Measurements from ENCODE around the gene CELSR1. TPM values are rescaled to one million over a fixed set of nuclear protein-coding genes. Genes with fewer than 3 reads are reported as not detected.

Gene CELSR1
- total and polyA plus RNA-seq, 8 donors, result 0.75 to 3.2 (median 1.2) TPM

GRCh38 chr22:46464296-46464695 is 73.1 kb downstream of the CELSR1 start:
- no peak for ATAC-seq
- Histone ChIP-seq H3K27me3 (no peaks in the 10 kb centered on the region), H3K4me1 (no peaks in the 10 kb centered on the region), H3K36me3 (no peaks in the 10 kb centered on the region), H3K9me3 (no peaks in the 10 kb centered on the region), H3K4me3 (no peak overlapping the region), H3K27ac (no peak overlapping the region)
- 91 to 96% methylated on average over 8 of the region's 8 CpGs for WGBS, 2 donors
- TF ChIP-seq, protein P1, sequence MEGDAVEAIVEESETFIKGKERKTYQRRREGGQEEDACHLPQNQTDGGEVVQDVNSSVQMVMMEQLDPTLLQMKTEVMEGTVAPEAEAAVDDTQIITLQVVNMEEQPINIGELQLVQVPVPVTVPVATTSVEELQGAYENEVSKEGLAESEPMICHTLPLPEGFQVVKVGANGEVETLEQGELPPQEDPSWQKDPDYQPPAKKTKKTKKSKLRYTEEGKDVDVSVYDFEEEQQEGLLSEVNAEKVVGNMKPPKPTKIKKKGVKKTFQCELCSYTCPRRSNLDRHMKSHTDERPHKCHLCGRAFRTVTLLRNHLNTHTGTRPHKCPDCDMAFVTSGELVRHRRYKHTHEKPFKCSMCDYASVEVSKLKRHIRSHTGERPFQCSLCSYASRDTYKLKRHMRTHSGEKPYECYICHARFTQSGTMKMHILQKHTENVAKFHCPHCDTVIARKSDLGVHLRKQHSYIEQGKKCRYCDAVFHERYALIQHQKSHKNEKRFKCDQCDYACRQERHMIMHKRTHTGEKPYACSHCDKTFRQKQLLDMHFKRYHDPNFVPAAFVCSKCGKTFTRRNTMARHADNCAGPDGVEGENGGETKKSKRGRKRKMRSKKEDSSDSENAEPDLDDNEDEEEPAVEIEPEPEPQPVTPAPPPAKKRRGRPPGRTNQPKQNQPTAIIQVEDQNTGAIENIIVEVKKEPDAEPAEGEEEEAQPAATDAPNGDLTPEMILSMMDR (IDR thresholded peaks at IDR 0.05), result no peak
- FAIRE-seq, result no peak
- no peak for DNase-seq
- intact Hi-C loops (cut with DNase I), result no loop called here

DNA sequence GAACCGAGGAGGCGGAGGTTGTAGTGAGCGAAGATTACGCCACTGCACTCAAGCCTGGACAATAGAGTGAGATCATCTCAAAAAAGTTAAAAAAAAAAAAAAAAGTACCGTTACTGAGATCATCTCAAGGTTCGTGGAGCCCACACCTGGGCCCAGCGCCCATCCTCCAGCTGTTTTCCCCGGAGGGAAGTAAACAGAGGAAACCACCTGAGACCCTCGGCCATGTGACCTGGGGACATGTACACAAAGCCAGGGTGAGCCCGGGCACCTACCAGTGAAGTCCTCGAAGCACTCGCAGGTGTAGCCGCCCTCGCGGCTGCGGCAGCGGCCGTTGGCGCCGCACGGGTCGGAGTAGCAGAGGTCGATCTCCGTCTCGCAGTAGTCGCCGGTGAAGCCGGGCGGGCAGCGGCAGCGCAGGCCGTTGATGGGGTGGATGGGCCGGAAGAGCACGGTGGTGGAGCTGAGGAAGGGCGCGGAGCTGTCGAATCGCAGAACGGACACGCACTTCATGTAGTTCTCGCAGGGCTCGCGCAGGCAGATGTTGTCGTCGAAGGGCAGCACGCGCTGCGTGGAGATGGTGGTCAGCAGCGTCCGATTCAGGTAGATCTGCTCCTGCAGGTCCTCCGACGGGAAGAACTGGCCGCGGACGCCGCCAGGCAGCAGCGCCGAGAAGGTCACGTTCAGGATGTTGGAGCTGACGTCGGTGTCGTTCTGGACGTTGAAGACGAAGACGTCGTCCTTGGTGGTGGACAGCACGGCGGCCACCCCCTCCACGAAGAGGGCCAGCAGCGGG is 73.8 kb downstream of the CELSR1 start:
- intact Hi-C loops (cut with DNase I), result no loop called here
- Histone ChIP-seq H3K9me3 (no peaks in the 10 kb centered on the region), H3K27me3 (no peaks in the 10 kb centered on the region), H3K27ac (no peak overlapping the region), H3K36me3 (no peaks in the 10 kb centered on the region), H3K4me3 (no peak overlapping the region), H3K4me1 (no peaks in the 10 kb centered on the region)
- TF ChIP-seq, protein P1 (IDR thresholded peaks at IDR 0.05), result no peak
- ATAC-seq (no peak), FAIRE-seq (no peak), DNase-seq (peak in 2 of 6 donors; percentile 18 to 39)
- WGBS, 2 donors, result 91 to 94% methylated on average over 70 of the region's 70 CpGs

DNA sequence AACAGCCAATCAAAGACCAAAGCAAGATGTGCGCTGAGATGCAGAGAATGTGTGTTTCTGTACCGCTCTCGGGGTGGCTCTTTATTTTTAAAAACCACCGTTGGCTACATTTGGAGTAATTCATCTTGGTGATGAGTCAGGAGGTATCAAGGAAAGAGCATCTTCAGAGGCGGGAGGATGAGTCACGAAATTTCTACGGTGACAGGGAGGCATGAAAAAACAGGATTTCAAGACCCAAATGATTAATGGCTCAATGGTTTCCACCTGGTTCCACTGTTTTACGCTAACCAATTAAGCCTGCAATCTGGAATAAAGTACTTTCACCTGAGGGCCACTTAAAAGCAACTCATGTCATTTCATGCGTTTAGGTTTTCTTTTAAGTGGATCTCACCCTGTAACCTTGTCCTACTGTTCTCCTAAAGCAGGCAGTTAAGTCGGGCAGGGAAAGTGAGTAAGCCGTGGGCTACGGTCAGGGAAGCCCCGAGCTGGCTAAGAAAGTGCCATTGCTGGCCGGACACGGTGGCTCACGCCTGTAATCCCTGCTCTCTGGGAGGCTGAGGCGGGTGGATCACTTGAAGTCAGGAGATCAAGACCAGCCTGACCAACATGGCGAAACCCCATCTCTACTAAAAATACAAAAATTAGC is 74.6 kb downstream of the CELSR1 start:
- no peak for ATAC-seq
- 79 to 88% methylated on average over 18 of the region's 18 CpGs for WGBS, 2 donors
- FAIRE-seq, result no peak
- no peaks in the 10 kb centered on the region for H3K36me3 ChIP-seq
- no peak overlapping the region for H3K27ac ChIP-seq
- no peak for DNase-seq
- intact Hi-C loops (cut with DNase I), result no loop called here
- H3K9me3 ChIP-seq, result no peaks in the 10 kb centered on the region
- H3K27me3 ChIP-seq, result no peaks in the 10 kb centered on the region
- H3K4me3 ChIP-seq, result no peak overlapping the region
- TF ChIP-seq, protein P1 (IDR thresholded peaks at IDR 0.05), result no peak
- no peaks in the 10 kb centered on the region for H3K4me1 ChIP-seq

DNA sequence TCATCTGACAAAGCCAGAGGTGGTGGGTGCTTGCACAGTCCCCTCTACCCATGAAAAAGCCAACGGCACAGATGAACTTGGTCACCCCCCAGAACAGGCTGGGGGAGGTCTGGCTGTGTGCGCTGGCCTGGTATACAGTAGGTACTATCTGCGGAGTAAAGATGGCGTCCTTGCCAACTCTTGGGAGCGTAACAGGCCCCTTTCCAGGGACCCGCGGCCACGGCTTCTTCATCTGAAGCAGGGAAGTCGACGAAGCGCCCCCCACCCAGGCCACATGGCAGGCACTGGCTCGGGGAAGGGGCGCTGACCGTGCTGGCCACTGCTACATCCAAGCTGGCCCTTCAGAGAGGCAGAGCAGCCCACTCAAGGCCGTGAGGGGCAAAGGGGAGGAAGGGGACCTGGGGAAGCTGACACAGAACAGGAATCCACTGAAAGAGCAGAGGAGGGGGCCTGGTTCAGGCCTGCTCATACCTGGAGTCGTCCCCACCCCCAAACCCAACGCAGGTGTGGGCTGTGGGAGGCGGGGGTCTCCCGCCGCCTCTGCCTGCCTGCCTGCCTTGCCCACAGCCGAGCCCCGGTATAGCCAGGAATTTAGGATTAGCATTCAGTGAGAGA is 75.7 kb downstream of the CELSR1 start:
- FAIRE-seq (no peak), ATAC-seq (no peak), DNase-seq (no peak)
- Histone ChIP-seq H3K27ac (no peak overlapping the region), H3K4me3 (no peak overlapping the region), H3K9me3 (no peaks in the 10 kb centered on the region), H3K36me3 (no peaks in the 10 kb centered on the region), H3K4me1 (no peaks in the 10 kb centered on the region), H3K27me3 (no peaks in the 10 kb centered on the region)
- intact Hi-C loops (cut with DNase I), result no loop called here
- TF ChIP-seq, protein P1 (IDR thresholded peaks at IDR 0.05), result no peak
- WGBS, 2 donors, result 84 to 86% methylated on average over 22 of the region's 22 CpGs

Measured in pancreas (tissue), 10 donors.